SK-N-MC (cell line): ENCODE data around the gene NR3C1.

Experiments used
- EZH2 ChIP-seq: fragments of 200-600 bp; sonication (generic); IDR thresholded peaks from one replicate; pipeline ENCODE4 v1.6.1; 2017; ENCODE audit warnings: antibody characterized with exemption
- FOXP2 ChIP-seq: optimal IDR thresholded peaks from 2 replicates; pipeline ENCODE3; 2011; ENCODE audit warnings: mild to moderate bottlenecking, moderate library complexity; ENCODE audit not compliant: insufficient read depth; ENCODE audit errors: extremely low read length, control extremely low read depth
- POLR2AphosphoS5 ChIP-seq: IDR thresholded peaks from 2 replicates; pipeline ENCODE4 v1.6.1; 2012; ENCODE audit warnings: mild to moderate bottlenecking, low read depth, low read length, borderline replicate concordance

- TF ChIP-seq EZH2 (no peak), POLR2AphosphoS5 (no peak), FOXP2 (no peak)
Observed at GRCh38 chr5:143229896-143230675, 173.4 kb downstream of the NR3C1 start.
